ENCODE measurements around the gene TMEM87B.
"Not testable (repeated sequence)": the region's sequence is repeated elsewhere in the genome, so short reads cannot be mapped to it uniquely, and the experiment has no call there.

GRCh38 chr2:112113354-112113753, 58.3 kb downstream of the TMEM87B start:
- not testable (repeated sequence) for TF ChIP-seq CTCF, EZH2phosphoT487 (IDR thresholded peaks at IDR 0.05; ENCODE audit: low read length)

All from MM.1S (cell line).